B cell (primary cell): ENCODE measurements around the gene GPNMB. TPM values are rescaled to one million over a fixed set of nuclear protein-coding genes. Genes with fewer than 3 reads are reported as not detected.
"Not testable (repeated sequence)": the region's sequence is repeated elsewhere in the genome, so short reads cannot be mapped to it uniquely, and the experiment has no call there.

ENCODE experiments used
- ATAC-seq: fragments of 200-7000 bp; cut with Tn5 transposase; one replicate; pipeline ENCODE4 v1.10.0; 2021; ENCODE audit warnings: low read depth, mild to moderate bottlenecking, moderate number of reproducible peaks, moderate library complexity
- CTCF ChIA-PET: fragments of 350-600 bp; sonication (Branson Sonifier 250); formaldehyde crosslinking; loops from one replicate; lab custom pipeline; 2021; ENCODE audit warnings: antibody characterized with exemption, inconsistent platforms; lab: Charles Lee
- POLR2A ChIA-PET: fragments of 350-600 bp; sonication (Branson Sonifier 250); formaldehyde crosslinking; loops from one replicate; lab custom pipeline; 2021; ENCODE audit warnings: antibody characterized with exemption; lab: Charles Lee
- DNase-seq: peaks from one replicate; pipeline ENCODE4 v3.0.0; 2013
- H2AFZ ChIP-seq: 2 replicates; pipeline ENCODE4 v1.6.1; 2012; ENCODE audit warnings: mild to moderate bottlenecking, low read depth, low read length; ENCODE audit not compliant: insufficient read depth, poor library complexity, severe bottlenecking
- H3K27ac ChIP-seq, 2 donors: 1 replicate in 1 of 2; 2 replicates in 1 of 2; pipeline ENCODE4 v1.5.1; 2012 to 2013; ENCODE audit warnings: low read length in 2 of 2, mild to moderate bottlenecking in 2 of 2, moderate library complexity in 1 of 2
- H3K27me3 ChIP-seq, 4 experiments: fragments of 200-600 bp in 1 of 4; sonication (generic) in 1 of 4; replicated peaks in 1 of 4; 1 replicate in 2 of 4; 2 replicates in 2 of 4; pipeline versions ENCODE4 v1.6.1 to v1.7.0; 2013 to 2016; ENCODE audit warnings: low read length in 3 of 4, mild to moderate bottlenecking in 2 of 4, mixed read lengths in 1 of 4, moderate library complexity in 1 of 4; ENCODE audit not compliant: insufficient read depth in 4 of 4, control insufficient read depth in 3 of 4; ENCODE audit errors: control extremely low read depth in 1 of 4
- H3K36me3 ChIP-seq, 2 experiments: replicated peaks in 1 of 2; 1 replicate in 1 of 2; 2 replicates in 1 of 2; pipeline versions ENCODE4 v1.6.1 to v1.7.1; 2013; ENCODE audit warnings: low read length in 1 of 2; ENCODE audit not compliant: insufficient read depth in 2 of 2, control insufficient read depth in 1 of 2; ENCODE audit errors: control extremely low read depth in 1 of 2, extremely low read depth in 1 of 2
- H3K4me1 ChIP-seq, 2 donors: fragments of 200-600 bp in 1 of 2; sonication (generic) in 1 of 2; 1 replicate in 1 of 2; 2 replicates in 1 of 2; pipeline versions ENCODE4 v1.5.1 to v1.6.1; 2013 to 2017; ENCODE audit warnings: low read length in 2 of 2; ENCODE audit not compliant: control insufficient read depth in 2 of 2, insufficient read depth in 2 of 2
- H3K4me2 ChIP-seq: replicated peaks from 2 replicates; pipeline ENCODE3; 2012; ENCODE audit warnings: mild to moderate bottlenecking, low read depth, low read length; ENCODE audit not compliant: poor library complexity, severe bottlenecking
- H3K4me3 ChIP-seq, 5 experiments: fragments of 200-600 bp in 1 of 5; sonication (generic) in 1 of 5; 1 replicate in 3 of 5; 2 replicates in 2 of 5; pipeline versions ENCODE4 v1.5.1 to v1.7.0; 2011 to 2016; ENCODE audit warnings: low read length in 4 of 5, mild to moderate bottlenecking in 4 of 5, low read depth in 2 of 5, control low read depth in 1 of 5, moderate library complexity in 1 of 5; ENCODE audit not compliant: insufficient read depth in 1 of 5; ENCODE audit errors: control extremely low read depth in 1 of 5, extremely low read depth in 1 of 5
- H3K79me2 ChIP-seq: fragments of 200-600 bp; sonication (generic); one replicate; pipeline ENCODE4 v1.6.0; 2016; ENCODE audit warnings: low read length; ENCODE audit not compliant: control insufficient read depth, insufficient read depth
- H3K9ac ChIP-seq: fragments of 200-600 bp; sonication (generic); 2 replicates; pipeline ENCODE4 v1.6.1; 2017; ENCODE audit warnings: mild to moderate bottlenecking, low read length, moderate library complexity
- H3K9me3 ChIP-seq, 3 donors: one replicate each; pipeline versions ENCODE4 v1.6.1 to v1.7.1; 2013; ENCODE audit warnings: low read length in 2 of 3; ENCODE audit not compliant: control insufficient read depth in 2 of 3, insufficient read depth in 1 of 3; ENCODE audit errors: control extremely low read depth in 1 of 3
- H4K20me1 ChIP-seq: 2 replicates; pipeline ENCODE4 v1.6.0; 2012; ENCODE audit warnings: mild to moderate bottlenecking, low read length; ENCODE audit not compliant: insufficient read depth, control insufficient read depth, poor library complexity, severe bottlenecking
- H3K27ac Mint-ChIP-seq: one replicate; pipeline ENCODE4 v1.8.0; 2021; ENCODE audit warnings: mixed read lengths
- H3K27me3 Mint-ChIP-seq: one replicate; pipeline ENCODE4 v1.8.0; 2021; ENCODE audit warnings: mixed read lengths
- H3K4me1 Mint-ChIP-seq: one replicate; pipeline ENCODE4 v1.8.0; 2021; ENCODE audit warnings: mixed read lengths
- H3K4me3 Mint-ChIP-seq: one replicate; pipeline ENCODE4 v1.8.0; 2021; ENCODE audit warnings: mixed read lengths
- H3K9me3 Mint-ChIP-seq: one replicate; pipeline ENCODE4 v1.8.0; 2022; ENCODE audit warnings: mixed read lengths; ENCODE audit not compliant: insufficient read depth
- EZH2 ChIP-seq: IDR thresholded peaks from 2 replicates; pipeline ENCODE4 v1.6.1; 2012; ENCODE audit warnings: borderline replicate concordance, low read depth, mild to moderate bottlenecking, moderate library complexity, low read length; ENCODE audit not compliant: insufficient read depth, poor library complexity, severe bottlenecking
- WGBS: methylation state at CpG from one replicate; pipeline ENCODE4 v1.1.5; 2013; ENCODE audit warnings: missing lambda C conversion rate; ENCODE audit not compliant: insufficient coverage; 5-methylcytosine and 5-hydroxymethylcytosine counted together
- intact Hi-C: fragments of 100-400 bp; cut with micrococcal nuclease; formaldehyde crosslinking; loops from one replicate; pipeline ENCODE4 v1.10.0; 2022
- polyA plus RNA-seq: library from polyadenylated mRNA; depleted of rRNA; stranded (reverse); fragments of >200 nt; gene quantifications from 2 replicates; pipeline ENCODE4 v1.2.3, GENCODE V29; 2012
- total RNA-seq, 2 donors: library from RNA; stranded (reverse); fragments of 120-200 nt in 1 of 2; gene quantifications; 1 replicate in 1 of 2; 2 replicates in 1 of 2; pipeline versions ENCODE4 v1.2.3 to v1.2.4, GENCODE V29; 2013 to 2022
- TF ChIP-seq, protein P1 (sequence below): fragments of 200-600 bp; IDR thresholded peaks from one replicate; pipeline ENCODE4 v1.8.0; 2022; ENCODE audit warnings: antibody characterized with exemption, mild to moderate bottlenecking

Gene GPNMB
- total and polyA plus RNA-seq, 2 donors (not counting 1 experiment from before 2014, with no cell fraction given) = 2.6 TPM; not detected in 1

DNA sequence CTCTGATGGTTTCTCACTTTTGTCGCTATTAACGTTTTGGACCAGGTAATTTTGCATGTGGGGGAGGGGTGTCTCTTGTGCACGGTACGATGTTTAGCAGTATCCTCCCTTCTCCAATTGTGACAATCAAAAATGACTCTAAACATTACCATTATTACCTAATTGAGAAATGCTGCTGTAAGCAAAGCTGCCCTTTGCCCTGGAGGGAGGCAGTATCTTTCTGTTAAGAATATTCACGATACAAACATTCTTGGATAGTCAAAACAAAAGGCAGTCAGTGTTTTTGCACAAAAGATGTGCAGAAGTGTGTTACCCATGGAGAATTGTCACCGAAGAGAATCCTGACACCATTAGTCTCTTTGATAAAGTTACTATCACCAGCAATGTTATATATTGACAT lies 62.2 kb downstream of the GPNMB start:
- Histone ChIP-seq H3K9ac (no peak overlapping the region), H3K36me3 (peaks cover 8 to 43% of the 10 kb centered on the region in 2 experiments), H3K4me3 (no peak overlapping the region), H3K4me1 (peaks cover 0 to 5% of the 10 kb centered on the region in 2 donors), H3K79me2 (peaks cover 29% of the 10 kb centered on the region), H4K20me1 (peaks cover 15% of the 10 kb centered on the region), H3K9me3 (no peaks in the 10 kb centered on the region), H3K27ac (no peak overlapping the region), H3K4me2 (no peak overlapping the region), H3K27me3 (no peaks in the 10 kb centered on the region), H2AFZ (no peak overlapping the region)
- no peak for DNase-seq
- WGBS = no CpG with 5 or more reads among the region's 6 CpGs
- no peak for TF ChIP-seq EZH2
- TF ChIP-seq, protein P1, sequence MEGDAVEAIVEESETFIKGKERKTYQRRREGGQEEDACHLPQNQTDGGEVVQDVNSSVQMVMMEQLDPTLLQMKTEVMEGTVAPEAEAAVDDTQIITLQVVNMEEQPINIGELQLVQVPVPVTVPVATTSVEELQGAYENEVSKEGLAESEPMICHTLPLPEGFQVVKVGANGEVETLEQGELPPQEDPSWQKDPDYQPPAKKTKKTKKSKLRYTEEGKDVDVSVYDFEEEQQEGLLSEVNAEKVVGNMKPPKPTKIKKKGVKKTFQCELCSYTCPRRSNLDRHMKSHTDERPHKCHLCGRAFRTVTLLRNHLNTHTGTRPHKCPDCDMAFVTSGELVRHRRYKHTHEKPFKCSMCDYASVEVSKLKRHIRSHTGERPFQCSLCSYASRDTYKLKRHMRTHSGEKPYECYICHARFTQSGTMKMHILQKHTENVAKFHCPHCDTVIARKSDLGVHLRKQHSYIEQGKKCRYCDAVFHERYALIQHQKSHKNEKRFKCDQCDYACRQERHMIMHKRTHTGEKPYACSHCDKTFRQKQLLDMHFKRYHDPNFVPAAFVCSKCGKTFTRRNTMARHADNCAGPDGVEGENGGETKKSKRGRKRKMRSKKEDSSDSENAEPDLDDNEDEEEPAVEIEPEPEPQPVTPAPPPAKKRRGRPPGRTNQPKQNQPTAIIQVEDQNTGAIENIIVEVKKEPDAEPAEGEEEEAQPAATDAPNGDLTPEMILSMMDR = no peak
- intact Hi-C loops = no loop called here
- H3K4me3 Mint-ChIP-seq = no peak overlapping the region
- peaks cover 26% of the 10 kb centered on the region for H3K4me1 Mint-ChIP-seq
- H3K27ac Mint-ChIP-seq = no peak overlapping the region
- H3K27me3 Mint-ChIP-seq = no peaks in the 10 kb centered on the region
- CTCF ChIA-PET = interaction anchor here (1.3 to 1.6 kb wide), 2 partner anchors 36 to 49 kb away, joined by 3 to 6 read pairs; no protein-coding TSS in a partner anchor
- POLR2A ChIA-PET = no interaction called here
- no peak for ATAC-seq
- no peaks in the 10 kb centered on the region for H3K9me3 Mint-ChIP-seq

DNA sequence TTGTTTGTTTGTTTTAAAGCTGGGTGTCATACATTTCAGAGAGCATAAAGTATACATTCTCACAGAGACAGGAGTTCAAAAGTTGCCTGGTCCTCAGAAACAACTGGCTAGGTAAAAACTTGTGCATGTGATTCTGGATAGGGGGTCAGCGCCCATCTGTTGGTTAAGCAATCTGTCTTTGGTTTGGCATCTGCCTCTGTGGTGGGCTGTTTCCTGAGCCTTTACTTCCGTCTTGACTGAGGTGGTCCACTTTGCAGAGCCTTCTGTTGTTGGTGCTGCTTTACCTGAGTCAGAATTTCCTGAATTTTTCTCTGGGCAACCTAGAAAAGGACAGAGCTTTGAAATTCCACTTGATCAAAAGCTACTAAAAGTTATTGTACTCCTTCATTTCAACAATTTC lies 65.6 kb downstream of the GPNMB start:
- H3K9me3 Mint-ChIP-seq, H3K27me3 ChIP-seq, intact Hi-C loops, H3K9ac ChIP-seq, H3K4me3 ChIP-seq, H3K4me1 Mint-ChIP-seq, H3K27ac Mint-ChIP-seq, H3K27ac ChIP-seq, H2AFZ ChIP-seq, POLR2A ChIA-PET, ATAC-seq, H3K4me1 ChIP-seq, H3K4me3 Mint-ChIP-seq, H3K4me2 ChIP-seq, H3K9me3 ChIP-seq, H3K27me3 Mint-ChIP-seq, H4K20me1 ChIP-seq, H3K79me2 ChIP-seq, DNase-seq: not testable (repeated sequence)
- CTCF ChIA-PET = interaction anchor here (0.9 kb wide), 1 partner anchor 46 kb away, joined by 3 read pairs; no protein-coding TSS in a partner anchor
- 32% methylated on average over 2 of the region's 2 CpGs for WGBS
- peaks cover 8 to 41% of the 10 kb centered on the region in 2 experiments for H3K36me3 ChIP-seq
